Natural killer cell treated with Interleukin-12 subunit alpha and Interleukin-12 subunit beta and Interleukin-15 and Interleukin-18, amount 100 ng/mL, for 72 hours (primary cell): ENCODE results near the gene ATP10D. TPM values are rescaled to one million over a fixed set of nuclear protein-coding genes. Genes with fewer than 3 reads are reported as not detected.

Source experiments
- ATAC-seq, 2 donors: fragments of 150-1000 bp; cut with Tn5 transposase in 1 of 2; sonication (Bioruptor Pico), chemical (Tn5 transposase) in 1 of 2; 2 replicates each; pipeline ENCODE4 v1.10.0; 2021
- DNase-seq: peaks from one replicate; pipeline ENCODE4 v3.0.0; 2022; ENCODE audit warnings: low spot score
- H3K27ac Mint-ChIP-seq, 2 donors: 1 replicate in 1 of 2; 2 replicates in 1 of 2; pipeline ENCODE4 v1.8.0; 2022; ENCODE audit warnings: mixed read lengths in 2 of 2, mild to moderate bottlenecking in 1 of 2, moderate library complexity in 1 of 2
- H3K27me3 Mint-ChIP-seq, 2 donors: 1 replicate in 1 of 2; 2 replicates in 1 of 2; pipeline ENCODE4 v1.8.0; 2022; ENCODE audit warnings: mixed read lengths in 2 of 2
- H3K36me3 Mint-ChIP-seq: one replicate; pipeline ENCODE4 v1.8.0; 2022; ENCODE audit warnings: mixed read lengths
- H3K4me1 Mint-ChIP-seq, 2 donors: 1 replicate in 1 of 2; 2 replicates in 1 of 2; pipeline ENCODE4 v1.8.0; 2022; ENCODE audit warnings: low read depth in 2 of 2, mixed read lengths in 2 of 2, mild to moderate bottlenecking in 1 of 2
- H3K4me3 Mint-ChIP-seq: one replicate; pipeline ENCODE4 v1.8.0; 2022; ENCODE audit warnings: mixed read lengths
- H3K9me3 Mint-ChIP-seq: 2 replicates; pipeline ENCODE4 v1.8.0; 2022; ENCODE audit warnings: mixed read lengths
- total RNA-seq, 2 donors: library from RNA; stranded (reverse); gene quantifications; one replicate each; pipeline ENCODE4 v1.2.3, GENCODE V29; 2022

Gene ATP10D
- total RNA-seq, 2 donors from 2014 or later = 9.9 to 36.7 TPM

- DNase-seq (no peak), ATAC-seq (no peak)
- Mint-ChIP-seq H3K9me3 (no peaks in the 10 kb centered on the region), H3K27ac (no peak overlapping the region), H3K4me1 (no peaks in the 10 kb centered on the region), H3K27me3 (no peaks in the 10 kb centered on the region), H3K36me3 (no peaks in the 10 kb centered on the region), H3K4me3 (no peak overlapping the region)
These were observed 113.8 kb downstream of the ATP10D start for GRCh38 chr4:47598896-47599295.

GRCh38 chr4:47606482-47606881, 121.4 kb downstream of the ATP10D start:
- Mint-ChIP-seq H3K9me3 (peaks cover 4% of the 10 kb centered on the region), H3K4me3 (no peak overlapping the region), H3K27ac (no peak overlapping the region), H3K4me1 (no peaks in the 10 kb centered on the region), H3K27me3 (no peaks in the 10 kb centered on the region), H3K36me3 (peaks cover 4% of the 10 kb centered on the region)
- DNase-seq (no peak), ATAC-seq (no peak)

- DNase-seq = no peak
- H3K9me3 Mint-ChIP-seq = no peaks in the 10 kb centered on the region
- ATAC-seq = no peak
- no peak overlapping the region for H3K27ac Mint-ChIP-seq
- H3K4me3 Mint-ChIP-seq = no peak overlapping the region
- peaks cover 6% of the 10 kb centered on the region for H3K36me3 Mint-ChIP-seq
- H3K27me3 Mint-ChIP-seq = peaks cover 3 to 7% of the 10 kb centered on the region in 2 donors
- H3K4me1 Mint-ChIP-seq = no peaks in the 10 kb centered on the region
These were observed 127.3 kb downstream of the ATP10D start for GRCh38 chr4:47612116-47613023.

- H3K27me3 Mint-ChIP-seq = peaks cover 3 to 7% of the 10 kb centered on the region in 2 donors
- H3K4me3 Mint-ChIP-seq = no peak overlapping the region
- H3K9me3 Mint-ChIP-seq = no peaks in the 10 kb centered on the region
- H3K36me3 Mint-ChIP-seq = peaks cover 6% of the 10 kb centered on the region
- DNase-seq (no peak), ATAC-seq (no peak)
- no peaks in the 10 kb centered on the region for H3K4me1 Mint-ChIP-seq
- H3K27ac Mint-ChIP-seq = no peak overlapping the region
These were observed 130.3 kb downstream of the ATP10D start for GRCh38 chr4:47615385-47615784.

- Mint-ChIP-seq H3K27ac (no peak overlapping the region), H3K27me3 (peaks cover 1 to 4% of the 10 kb centered on the region in 2 donors), H3K4me3 (no peak overlapping the region), H3K36me3 (peaks cover 3% of the 10 kb centered on the region), H3K9me3 (no peaks in the 10 kb centered on the region), H3K4me1 (no peaks in the 10 kb centered on the region)
- no peak for ATAC-seq
- no peak for DNase-seq
These were observed 132.5 kb downstream of the ATP10D start for GRCh38 chr4:47617607-47618006.

- Mint-ChIP-seq H3K27ac (no peak overlapping the region), H3K4me1 (no peaks in the 10 kb centered on the region), H3K36me3 (no peaks in the 10 kb centered on the region)
These were observed 134.6 kb downstream of the ATP10D start for GRCh38 chr4:47619691-47620090.

GRCh38 chr4:47621181-47621580, 136.1 kb downstream of the ATP10D start:
- H3K27me3 Mint-ChIP-seq = peaks cover 0 to 2% of the 10 kb centered on the region in 2 donors
- no peak overlapping the region for H3K27ac Mint-ChIP-seq
- H3K4me3 Mint-ChIP-seq = no peak overlapping the region
- no peak for DNase-seq
- H3K4me1 Mint-ChIP-seq = no peaks in the 10 kb centered on the region
- H3K9me3 Mint-ChIP-seq = no peaks in the 10 kb centered on the region
- H3K36me3 Mint-ChIP-seq = no peaks in the 10 kb centered on the region
- no peak for ATAC-seq

More at GRCh38 chr4:47619691-47620090, 134.6 kb downstream of the ATP10D start:
- Mint-ChIP-seq H3K27me3 (peaks cover 0 to 2% of the 10 kb centered on the region in 2 donors), H3K4me3 (no peak overlapping the region), H3K9me3 (no peaks in the 10 kb centered on the region)
- ATAC-seq (no peak), DNase-seq (no peak)

- no peak overlapping the region for H3K27ac Mint-ChIP-seq
- peaks cover 0 to 2% of the 10 kb centered on the region in 2 donors for H3K27me3 Mint-ChIP-seq
- H3K4me3 Mint-ChIP-seq = no peak overlapping the region
- DNase-seq (no peak), ATAC-seq (no peak)
- no peaks in the 10 kb centered on the region for H3K4me1 Mint-ChIP-seq
- H3K36me3 Mint-ChIP-seq = no peaks in the 10 kb centered on the region
- no peaks in the 10 kb centered on the region for H3K9me3 Mint-ChIP-seq
These were observed 139.0 kb downstream of the ATP10D start for GRCh38 chr4:47624031-47624441.

- no peak for DNase-seq
- no peak for ATAC-seq
- no peaks in the 10 kb centered on the region for H3K9me3 Mint-ChIP-seq
- H3K27ac Mint-ChIP-seq = no peak overlapping the region
- peaks cover 14 to 27% of the 10 kb centered on the region in 2 donors for H3K27me3 Mint-ChIP-seq
- H3K36me3 Mint-ChIP-seq = no peaks in the 10 kb centered on the region
- H3K4me3 Mint-ChIP-seq = no peak overlapping the region
- H3K4me1 Mint-ChIP-seq = no peaks in the 10 kb centered on the region
These were observed 146.1 kb downstream of the ATP10D start for GRCh38 chr4:47631161-47631560.

- Mint-ChIP-seq H3K4me3 (no peak overlapping the region), H3K4me1 (no peaks in the 10 kb centered on the region), H3K9me3 (peaks cover 6% of the 10 kb centered on the region), H3K36me3 (peaks cover 4% of the 10 kb centered on the region), H3K27me3 (peaks cover 22 to 33% of the 10 kb centered on the region in 2 donors), H3K27ac (no peak overlapping the region)
- DNase-seq = no peak
- no peak for ATAC-seq
These were observed 154.5 kb downstream of the ATP10D start for GRCh38 chr4:47639531-47639930.

- Mint-ChIP-seq H3K27me3 (peaks cover 15 to 21% of the 10 kb centered on the region in 2 donors), H3K36me3 (peaks cover 4% of the 10 kb centered on the region), H3K27ac (no peak overlapping the region), H3K4me1 (no peaks in the 10 kb centered on the region), H3K4me3 (no peak overlapping the region), H3K9me3 (peaks cover 6% of the 10 kb centered on the region)
- ATAC-seq (no peak), DNase-seq (no peak)
These were observed 155.8 kb downstream of the ATP10D start for GRCh38 chr4:47640911-47641310.

GRCh38 chr4:47641755-47642154, 156.7 kb downstream of the ATP10D start:
- Mint-ChIP-seq H3K4me1 (no peaks in the 10 kb centered on the region), H3K9me3 (peaks cover 3% of the 10 kb centered on the region), H3K4me3 (no peak overlapping the region), H3K27me3 (peaks cover 12 to 21% of the 10 kb centered on the region in 2 donors), H3K27ac (no peak overlapping the region), H3K36me3 (peaks cover 4% of the 10 kb centered on the region)
- no peak for ATAC-seq
- no peak for DNase-seq

- H3K27ac Mint-ChIP-seq = no peak overlapping the region
- DNase-seq (no peak), ATAC-seq (no peak)
- H3K9me3 Mint-ChIP-seq = no peaks in the 10 kb centered on the region
- H3K36me3 Mint-ChIP-seq = no peaks in the 10 kb centered on the region
- no peak overlapping the region for H3K4me3 Mint-ChIP-seq
- H3K27me3 Mint-ChIP-seq = peaks cover 8 to 21% of the 10 kb centered on the region in 2 donors
- H3K4me1 Mint-ChIP-seq = no peaks in the 10 kb centered on the region
These were observed 157.2 kb downstream of the ATP10D start for GRCh38 chr4:47642191-47642830.
